ENCODE data around the gene ZNF626. TPM values are rescaled to one million over a fixed set of nuclear protein-coding genes. Genes with fewer than 3 reads are reported as not detected.
"Not testable (repeated sequence)": the region's sequence is repeated elsewhere in the genome, so short reads cannot be mapped to it uniquely, and the experiment has no call there.

The ZNF626 gene
- polyA plus RNA-seq, 1 donor (not counting 4 experiments of a cell fraction or from before 2014, with no cell fraction given): 7.8 TPM

DNA sequence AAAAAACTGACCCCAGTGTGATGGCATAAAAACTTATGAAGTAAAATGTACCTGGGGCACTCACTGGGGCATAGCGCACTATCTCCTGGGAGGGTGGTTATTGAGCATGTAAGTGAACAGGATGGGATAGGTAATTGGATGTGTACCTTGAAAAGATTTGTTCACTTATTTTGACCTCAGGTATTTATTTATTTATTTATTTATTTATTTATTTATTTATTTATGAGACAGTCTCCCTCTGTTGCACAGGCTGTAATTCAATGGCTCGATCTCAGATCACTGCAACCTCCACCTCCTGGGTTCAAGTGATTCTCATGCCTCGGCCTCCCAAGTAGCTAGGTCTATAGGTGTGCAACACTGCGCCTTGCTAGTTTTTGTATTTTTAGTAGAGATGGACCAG is 5.9 kb upstream of the ZNF626 start:
- TF ChIP-seq, protein P1, sequence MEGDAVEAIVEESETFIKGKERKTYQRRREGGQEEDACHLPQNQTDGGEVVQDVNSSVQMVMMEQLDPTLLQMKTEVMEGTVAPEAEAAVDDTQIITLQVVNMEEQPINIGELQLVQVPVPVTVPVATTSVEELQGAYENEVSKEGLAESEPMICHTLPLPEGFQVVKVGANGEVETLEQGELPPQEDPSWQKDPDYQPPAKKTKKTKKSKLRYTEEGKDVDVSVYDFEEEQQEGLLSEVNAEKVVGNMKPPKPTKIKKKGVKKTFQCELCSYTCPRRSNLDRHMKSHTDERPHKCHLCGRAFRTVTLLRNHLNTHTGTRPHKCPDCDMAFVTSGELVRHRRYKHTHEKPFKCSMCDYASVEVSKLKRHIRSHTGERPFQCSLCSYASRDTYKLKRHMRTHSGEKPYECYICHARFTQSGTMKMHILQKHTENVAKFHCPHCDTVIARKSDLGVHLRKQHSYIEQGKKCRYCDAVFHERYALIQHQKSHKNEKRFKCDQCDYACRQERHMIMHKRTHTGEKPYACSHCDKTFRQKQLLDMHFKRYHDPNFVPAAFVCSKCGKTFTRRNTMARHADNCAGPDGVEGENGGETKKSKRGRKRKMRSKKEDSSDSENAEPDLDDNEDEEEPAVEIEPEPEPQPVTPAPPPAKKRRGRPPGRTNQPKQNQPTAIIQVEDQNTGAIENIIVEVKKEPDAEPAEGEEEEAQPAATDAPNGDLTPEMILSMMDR (optimal IDR thresholded peaks at IDR 0.05 in 1 of 3, IDR thresholded peaks at IDR 0.05 in 1 of 3, conservative IDR thresholded peaks at IDR 0.05 in 1 of 3; ENCODE audit: extremely low read depth in 1 of 3, insufficient read depth in 2 of 3, low read length in 3 of 3): no peak
- no peak for TF ChIP-seq EZH2 (IDR thresholded peaks at IDR 0.05; ENCODE audit: low read length)
- Histone ChIP-seq H3K9ac (ENCODE audit: control insufficient read depth, extremely low read depth, insufficient read depth, low read length) (no peak overlapping the region), H3K79me2 (ENCODE audit: control insufficient read depth, insufficient read depth, low read length) (no peaks in the 10 kb centered on the region), H3K4me3 (ENCODE audit: control insufficient read depth in 2 of 3, extremely low read depth in 1 of 3, insufficient read depth in 2 of 3, low read depth in 1 of 3, low read length in 3 of 3) (no peak overlapping the region), H3K36me3 (ENCODE audit: control insufficient read depth in 2 of 2, extremely low read depth in 1 of 2, insufficient read depth in 2 of 2, low read length in 2 of 2) (no peaks in the 10 kb centered on the region), H3K9me1 (ENCODE audit: control insufficient read depth, extremely low read depth, insufficient read depth, low read length) (no peaks in the 10 kb centered on the region), H2AFZ (ENCODE audit: control insufficient read depth, low read length) (no peak overlapping the region), H4K20me1 (ENCODE audit: control insufficient read depth, extremely low read depth, insufficient read depth, low read length) (no peaks in the 10 kb centered on the region), H3K27me3 (ENCODE audit: control insufficient read depth, extremely low read depth, insufficient read depth, low read length) (no peaks in the 10 kb centered on the region), H3K4me1 (ENCODE audit: control insufficient read depth, extremely low read depth, insufficient read depth, low read length) (no peaks in the 10 kb centered on the region), H3K27ac (ENCODE audit: control insufficient read depth, insufficient read depth, low read length) (no peak overlapping the region), H3K9me3 (ENCODE audit: control insufficient read depth, low read depth, low read length) (no peaks in the 10 kb centered on the region), H3K4me2 (ENCODE audit: control insufficient read depth, extremely low read depth, insufficient read depth, low read depth, low read length) (no peak overlapping the region)
- dilution Hi-C loops (cut with MboI; ENCODE audit: extremely low pct_ligation_motif_present, low sequenced_read_pairs): no loop called here
- no peak for DNase-seq (ENCODE audit: low read depth, low spot score)
- FAIRE-seq: no peak

DNA sequence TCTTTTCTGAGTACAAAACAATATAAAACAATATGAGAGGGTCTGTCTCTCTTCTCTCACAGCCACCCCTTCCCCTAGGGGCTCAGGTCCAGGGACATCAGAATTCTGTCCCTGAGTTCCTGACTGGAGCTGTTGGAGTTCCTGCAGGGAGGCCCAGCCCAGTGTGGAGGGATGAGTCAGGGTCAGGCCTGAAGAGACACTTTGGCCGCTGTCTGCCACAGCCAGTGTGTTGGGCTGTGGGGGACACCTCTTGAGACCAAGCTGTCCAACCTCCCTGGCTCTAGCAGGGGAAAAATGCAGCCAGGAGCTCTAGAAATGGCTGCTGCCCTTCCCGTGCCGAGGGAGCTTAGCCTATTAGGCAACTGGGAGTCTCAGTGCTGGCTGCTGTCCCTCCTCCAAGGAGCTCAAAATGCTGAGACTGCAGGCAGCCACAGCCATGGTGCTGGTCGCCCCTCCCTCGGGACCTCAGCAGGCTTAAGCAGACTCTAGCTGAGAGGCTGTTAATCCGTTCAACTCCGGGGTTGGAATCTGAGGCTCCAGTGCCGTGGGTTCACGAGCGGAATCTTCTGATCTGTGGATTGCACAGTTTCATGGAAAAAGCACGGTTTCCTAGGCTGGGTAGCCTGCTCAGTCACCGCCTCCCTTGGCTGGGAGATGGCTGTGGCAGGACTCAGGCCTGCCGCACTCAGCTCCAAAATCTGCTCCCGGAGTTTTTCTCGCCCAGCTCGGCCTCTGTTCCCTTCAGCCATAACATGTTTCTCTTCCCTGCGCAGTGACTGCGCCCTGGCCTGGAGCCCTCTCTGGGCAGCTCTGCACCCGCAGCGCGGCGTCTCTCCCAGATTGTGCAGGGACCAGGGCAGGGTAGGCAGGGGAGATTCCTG is 3.8 kb upstream of the ZNF626 start:
- TF ChIP-seq, protein P1 (optimal IDR thresholded peaks at IDR 0.05 in 1 of 3, IDR thresholded peaks at IDR 0.05 in 1 of 3, conservative IDR thresholded peaks at IDR 0.05 in 1 of 3; ENCODE audit: extremely low read depth in 1 of 3, insufficient read depth in 2 of 3, low read length in 3 of 3): no peak
- TF ChIP-seq EZH2 (IDR thresholded peaks at IDR 0.05; ENCODE audit: low read length): no peak
- H2AFZ ChIP-seq (ENCODE audit: control insufficient read depth, low read length): peak overlapping the region; percentile 15
- DNase-seq (ENCODE audit: low read depth, low spot score) (no peak), FAIRE-seq (no peak)
- H3K79me2 ChIP-seq (ENCODE audit: control insufficient read depth, insufficient read depth, low read length): peaks cover 10% of the 10 kb centered on the region
- dilution Hi-C loops (cut with MboI; ENCODE audit: extremely low pct_ligation_motif_present, low sequenced_read_pairs): no loop called here
- H3K9ac ChIP-seq (ENCODE audit: control insufficient read depth, extremely low read depth, insufficient read depth, low read length): no peak overlapping the region
- H3K9me3 ChIP-seq (ENCODE audit: control insufficient read depth, low read depth, low read length): no peaks in the 10 kb centered on the region
- no peaks in the 10 kb centered on the region for H3K9me1 ChIP-seq (ENCODE audit: control insufficient read depth, extremely low read depth, insufficient read depth, low read length)
- no peaks in the 10 kb centered on the region for H3K27me3 ChIP-seq (ENCODE audit: control insufficient read depth, extremely low read depth, insufficient read depth, low read length)
- H3K4me2 ChIP-seq (ENCODE audit: control insufficient read depth, extremely low read depth, insufficient read depth, low read depth, low read length): no peak overlapping the region
- no peaks in the 10 kb centered on the region for H4K20me1 ChIP-seq (ENCODE audit: control insufficient read depth, extremely low read depth, insufficient read depth, low read length)
- no peak overlapping the region for H3K4me3 ChIP-seq (ENCODE audit: control insufficient read depth in 2 of 3, extremely low read depth in 1 of 3, insufficient read depth in 2 of 3, low read depth in 1 of 3, low read length in 3 of 3)
- no peak overlapping the region for H3K27ac ChIP-seq (ENCODE audit: control insufficient read depth, insufficient read depth, low read length)
- no peaks in the 10 kb centered on the region for H3K36me3 ChIP-seq (ENCODE audit: control insufficient read depth in 2 of 2, extremely low read depth in 1 of 2, insufficient read depth in 2 of 2, low read length in 2 of 2)
- H3K4me1 ChIP-seq (ENCODE audit: control insufficient read depth, extremely low read depth, insufficient read depth, low read length): peaks cover 3% of the 10 kb centered on the region

DNA sequence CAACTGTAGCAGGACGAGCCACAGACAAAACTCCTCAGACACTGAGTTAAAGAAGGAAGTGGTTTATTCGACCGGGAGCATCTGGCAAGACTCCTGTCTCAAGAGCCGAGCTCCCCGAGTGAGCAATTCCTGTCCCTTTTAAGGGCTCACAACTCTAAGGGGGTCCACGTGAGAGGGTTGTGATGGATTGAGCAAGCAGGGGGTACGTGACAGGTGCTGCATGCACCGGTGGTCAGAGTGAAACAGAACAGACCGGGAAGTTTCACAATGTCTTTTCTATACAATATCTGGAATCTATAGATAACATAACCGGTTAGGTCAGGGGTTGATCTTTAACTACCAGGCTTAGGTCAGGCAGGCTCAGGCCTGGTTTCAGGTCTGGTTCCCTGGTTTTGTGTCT is 3.1 kb upstream of the ZNF626 start:
- H3K9ac ChIP-seq (ENCODE audit: control insufficient read depth, extremely low read depth, insufficient read depth, low read length); FAIRE-seq; H3K27ac ChIP-seq (ENCODE audit: control insufficient read depth, insufficient read depth, low read length); H3K27me3 ChIP-seq (ENCODE audit: control insufficient read depth, extremely low read depth, insufficient read depth, low read length); DNase-seq (ENCODE audit: low read depth, low spot score); H2AFZ ChIP-seq (ENCODE audit: control insufficient read depth, low read length); H3K36me3 ChIP-seq (ENCODE audit: control insufficient read depth in 2 of 2, extremely low read depth in 1 of 2, insufficient read depth in 2 of 2, low read length in 2 of 2); H3K4me1 ChIP-seq (ENCODE audit: control insufficient read depth, extremely low read depth, insufficient read depth, low read length); H3K9me3 ChIP-seq (ENCODE audit: control insufficient read depth, low read depth, low read length); H4K20me1 ChIP-seq (ENCODE audit: control insufficient read depth, extremely low read depth, insufficient read depth, low read length); H3K9me1 ChIP-seq (ENCODE audit: control insufficient read depth, extremely low read depth, insufficient read depth, low read length); H3K4me2 ChIP-seq (ENCODE audit: control insufficient read depth, extremely low read depth, insufficient read depth, low read depth, low read length); dilution Hi-C loops (cut with MboI; ENCODE audit: extremely low pct_ligation_motif_present, low sequenced_read_pairs); H3K4me3 ChIP-seq (ENCODE audit: control insufficient read depth in 2 of 3, extremely low read depth in 1 of 3, insufficient read depth in 2 of 3, low read depth in 1 of 3, low read length in 3 of 3): not testable (repeated sequence)
- H3K79me2 ChIP-seq (ENCODE audit: control insufficient read depth, insufficient read depth, low read length): peaks cover 16% of the 10 kb centered on the region

Data from keratinocyte (primary cell).